GM21528 (cell line): Measurements from ENCODE around the gene MGMT.

Experiments
- ATAC-seq: cut with Tn5 transposase; IDR thresholded peaks from one replicate; pipeline ENCODE4 v1.9.1; 2021; ENCODE audit warnings: mild to moderate bottlenecking, moderate library complexity; ENCODE audit not compliant: unreplicated experiment, low FRiP score

MGMT gene

DNA sequence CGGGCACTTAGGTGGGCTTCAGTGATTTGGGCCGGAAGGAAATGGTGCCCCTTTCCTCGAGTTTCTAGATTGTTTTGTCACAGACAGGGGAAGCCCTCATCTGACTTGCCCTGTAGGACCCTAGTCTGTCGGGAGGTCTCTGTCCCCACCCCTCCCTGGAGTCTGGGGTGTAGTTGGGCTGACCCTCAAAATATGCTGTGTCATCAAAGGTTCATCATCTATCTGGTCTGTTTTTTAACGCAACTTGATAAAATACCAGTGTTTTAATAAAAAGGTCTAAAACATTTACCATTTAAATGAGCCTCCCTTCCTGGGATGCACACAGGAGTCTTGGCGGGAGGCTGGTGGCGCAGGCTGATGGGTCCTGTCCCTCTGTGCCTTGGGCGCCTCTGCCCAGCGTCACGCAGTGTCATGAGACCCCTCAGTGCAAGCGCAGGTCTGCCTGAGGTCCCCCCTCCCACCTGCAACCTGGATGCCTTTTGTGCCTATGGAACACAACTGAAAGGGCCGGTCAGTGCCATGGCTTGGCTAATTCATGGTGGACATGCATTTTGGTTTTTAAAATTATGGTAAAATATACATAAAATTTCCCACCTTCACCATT is 146.4 kb downstream of the MGMT start:
- ATAC-seq: no peak

DNA sequence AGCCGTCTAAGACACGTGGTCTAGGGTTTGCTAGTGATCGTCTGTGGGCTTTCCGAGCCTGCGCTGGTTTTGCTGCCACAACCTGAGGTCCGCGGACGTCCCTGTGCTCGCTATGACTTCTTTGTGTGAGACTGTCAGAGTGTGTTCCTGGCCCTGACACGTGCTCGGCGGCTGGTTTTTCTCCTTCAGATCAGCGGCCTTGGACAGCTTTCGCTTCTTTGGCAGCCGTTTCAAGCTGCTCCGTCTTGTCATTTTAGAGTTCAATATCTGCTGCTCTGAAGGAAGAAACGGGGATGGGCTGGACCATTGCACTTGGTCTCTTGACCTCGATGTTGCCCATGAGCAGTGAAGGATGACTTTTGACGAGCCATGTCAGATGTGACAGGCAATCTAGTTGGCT is 147.3 kb downstream of the MGMT start:
- ATAC-seq: no peak

DNA sequence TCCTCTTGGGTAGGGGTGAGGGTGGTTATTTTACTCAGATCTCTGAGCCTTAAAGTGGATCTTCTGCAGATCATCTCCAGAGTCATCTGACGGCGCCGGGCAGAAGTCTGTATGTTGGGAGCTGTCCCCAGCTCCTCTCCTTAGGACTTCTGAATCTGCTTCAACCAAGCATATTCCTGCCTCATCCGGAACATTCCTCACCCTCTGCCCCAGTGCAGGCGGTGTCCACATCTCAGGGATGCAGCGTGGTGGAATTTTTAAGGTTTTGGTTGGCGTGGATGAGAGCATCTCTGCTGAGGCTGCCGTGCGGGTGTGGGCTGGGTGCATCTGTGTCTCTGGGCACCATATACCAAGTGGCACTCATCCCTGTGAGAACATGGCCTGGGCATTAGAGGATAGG is 148.3 kb downstream of the MGMT start:
- no peak for ATAC-seq

DNA sequence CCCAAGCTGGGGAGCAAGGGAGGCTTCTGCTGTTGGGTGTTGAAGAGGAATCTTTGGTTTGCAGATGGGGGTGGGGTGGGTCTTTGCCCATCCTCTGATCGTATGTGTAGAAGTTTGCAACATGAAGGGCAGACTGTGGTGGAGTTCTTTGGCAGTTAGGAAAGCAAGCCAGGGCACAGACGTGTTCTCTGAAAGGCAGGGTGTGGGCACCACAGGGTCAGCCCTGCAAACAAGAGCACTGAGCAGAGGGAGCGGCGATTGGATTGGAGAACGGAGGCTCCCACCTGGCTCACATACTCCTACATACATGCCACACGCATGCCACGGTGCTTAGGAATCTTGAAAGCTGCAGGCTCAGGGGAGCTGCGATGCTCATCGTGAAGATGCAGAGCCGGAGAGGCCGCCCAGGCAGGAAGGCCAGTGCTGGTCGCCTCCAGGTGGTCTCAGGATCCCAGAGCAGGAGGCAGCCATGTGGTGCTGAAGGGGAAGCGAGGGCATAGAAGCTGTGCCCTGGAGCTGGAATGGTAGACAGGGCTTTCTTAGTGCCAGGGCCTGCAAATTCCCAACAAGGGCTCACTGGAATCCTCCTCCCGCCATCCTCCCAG is 149.0 kb downstream of the MGMT start:
- no peak for ATAC-seq

DNA sequence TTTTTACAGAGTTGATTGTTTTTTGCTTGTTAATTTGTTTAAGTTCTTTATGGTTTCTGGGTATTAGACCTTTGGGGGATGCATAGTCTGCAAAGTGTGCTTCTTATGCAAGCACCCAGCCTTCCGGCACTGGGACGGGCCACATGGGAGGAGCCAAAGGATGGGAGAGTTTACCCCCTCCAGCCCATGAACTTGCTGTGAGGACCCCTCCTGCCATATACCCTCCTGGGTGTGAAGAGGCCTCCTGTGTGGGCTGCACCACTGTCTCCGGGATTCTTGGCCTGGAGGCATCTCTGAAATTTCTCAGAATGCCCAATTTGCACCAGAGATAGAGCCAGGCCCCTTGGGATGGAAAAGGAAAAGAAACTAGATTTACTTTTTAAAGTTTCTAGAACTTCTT is 150.7 kb downstream of the MGMT start:
- ATAC-seq: no peak

DNA sequence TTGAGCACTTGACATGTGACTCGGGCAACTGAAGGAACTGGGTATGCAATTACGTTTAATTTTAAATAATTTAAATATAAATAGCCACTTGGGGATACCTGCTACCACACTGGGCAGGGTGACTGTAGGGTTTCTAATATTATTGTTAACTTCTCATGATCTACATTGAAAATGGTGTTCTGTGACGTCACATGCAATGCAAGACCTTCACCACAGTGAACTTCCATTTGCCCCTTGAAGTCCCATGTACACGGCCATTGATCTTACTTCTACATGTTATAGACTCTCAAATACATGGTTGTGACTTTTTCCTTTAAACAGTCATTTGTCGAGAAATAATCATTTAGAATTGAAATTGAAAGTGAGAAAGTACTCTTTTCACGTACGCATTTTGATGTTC is 154.0 kb downstream of the MGMT start:
- ATAC-seq: no peak

DNA sequence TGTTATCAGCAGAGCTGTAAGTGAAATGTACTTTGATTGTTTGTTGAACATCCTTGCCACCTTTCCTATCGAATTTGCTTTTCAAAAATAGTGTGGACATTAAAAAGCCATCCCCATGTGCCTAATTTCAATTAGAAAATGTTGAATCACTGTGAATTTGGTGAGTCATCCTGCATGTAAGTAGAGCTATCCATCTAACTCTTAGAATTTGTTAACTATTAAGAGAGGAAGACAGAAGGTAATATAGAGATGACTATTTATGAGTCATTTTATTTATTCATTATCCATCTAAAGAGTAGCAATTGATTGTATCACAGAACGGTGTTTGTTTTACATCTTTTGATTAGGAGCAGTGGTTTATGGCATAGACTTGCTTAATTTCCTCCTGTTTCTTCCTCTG is 154.7 kb downstream of the MGMT start:
- ATAC-seq: no peak

DNA sequence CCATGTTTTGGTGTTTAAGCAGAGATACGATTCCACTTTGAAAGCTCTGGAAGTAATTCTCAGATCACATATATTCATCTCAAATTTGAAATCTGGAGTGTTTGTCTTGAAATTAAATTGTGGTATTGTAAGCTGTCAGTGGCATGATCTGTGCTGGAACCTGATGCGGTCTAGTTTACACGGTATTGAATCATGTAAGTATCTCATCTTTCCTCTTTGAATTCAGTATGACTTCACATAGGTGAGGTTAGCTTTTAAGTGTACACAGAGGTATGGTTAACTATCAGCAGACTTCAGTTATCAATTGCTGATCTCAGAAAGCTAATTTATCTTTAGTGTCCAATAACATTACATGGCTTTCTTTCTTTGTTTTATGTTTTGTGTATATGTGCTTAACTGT is 155.2 kb downstream of the MGMT start:
- ATAC-seq: no peak

DNA sequence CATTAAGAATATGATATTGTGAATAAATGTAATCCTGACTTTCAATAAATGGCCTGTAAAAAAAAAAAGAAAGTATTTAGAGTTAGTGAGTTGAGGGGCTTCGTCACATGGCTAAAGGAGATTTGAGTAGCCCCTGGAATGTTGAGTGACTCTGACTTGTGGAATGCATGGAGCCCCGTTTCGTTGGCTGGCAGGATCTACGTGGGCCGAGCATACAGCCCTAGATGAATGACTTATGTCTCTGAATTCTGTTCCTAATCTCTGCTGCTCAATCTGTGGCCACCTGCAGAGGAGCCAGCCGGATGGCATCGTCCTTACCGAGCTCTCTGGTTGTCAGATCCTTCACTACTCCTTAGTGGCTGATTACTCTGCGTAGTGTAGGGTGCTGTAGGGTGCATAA is 155.7 kb downstream of the MGMT start:
- ATAC-seq: no peak

DNA sequence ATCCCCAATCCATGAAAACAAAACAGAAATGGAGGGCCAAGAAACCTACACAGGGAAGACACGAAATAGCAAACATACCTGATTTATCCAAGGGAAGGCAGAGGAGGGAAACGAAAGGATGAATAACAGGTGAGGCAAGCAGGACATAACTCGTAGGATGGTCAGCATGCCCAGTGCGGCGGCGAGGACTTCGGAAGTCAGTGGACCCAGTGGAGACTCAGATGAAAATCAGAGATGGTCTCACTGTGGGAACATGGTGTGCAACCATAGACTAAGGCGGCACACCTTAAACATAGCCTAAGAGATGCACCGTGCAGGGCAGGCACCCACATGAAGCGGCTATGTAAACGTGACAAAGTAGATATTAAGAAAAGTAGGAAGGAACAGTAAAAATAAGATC is 157.5 kb downstream of the MGMT start:
- ATAC-seq: no peak

DNA sequence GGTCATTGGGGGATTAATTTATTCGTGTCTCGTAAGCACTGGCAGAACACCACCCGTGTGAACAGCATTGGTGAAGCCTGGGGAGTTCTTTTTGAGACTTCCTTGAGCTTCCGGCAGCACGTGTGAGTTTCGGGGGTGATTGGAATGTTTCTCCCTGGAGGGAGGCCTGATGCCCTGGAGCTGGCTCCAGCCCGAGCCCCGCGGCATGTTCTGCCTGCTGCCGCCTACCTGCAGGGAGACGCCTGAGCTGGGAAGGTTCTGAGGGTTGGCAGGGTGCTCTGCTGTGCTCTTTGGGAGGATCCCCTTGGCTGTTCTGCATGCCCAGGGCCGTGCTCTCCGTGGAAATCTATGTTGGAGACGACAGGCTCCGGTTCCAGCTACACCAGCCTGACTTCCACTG is 159.3 kb downstream of the MGMT start:
- no peak for ATAC-seq

DNA sequence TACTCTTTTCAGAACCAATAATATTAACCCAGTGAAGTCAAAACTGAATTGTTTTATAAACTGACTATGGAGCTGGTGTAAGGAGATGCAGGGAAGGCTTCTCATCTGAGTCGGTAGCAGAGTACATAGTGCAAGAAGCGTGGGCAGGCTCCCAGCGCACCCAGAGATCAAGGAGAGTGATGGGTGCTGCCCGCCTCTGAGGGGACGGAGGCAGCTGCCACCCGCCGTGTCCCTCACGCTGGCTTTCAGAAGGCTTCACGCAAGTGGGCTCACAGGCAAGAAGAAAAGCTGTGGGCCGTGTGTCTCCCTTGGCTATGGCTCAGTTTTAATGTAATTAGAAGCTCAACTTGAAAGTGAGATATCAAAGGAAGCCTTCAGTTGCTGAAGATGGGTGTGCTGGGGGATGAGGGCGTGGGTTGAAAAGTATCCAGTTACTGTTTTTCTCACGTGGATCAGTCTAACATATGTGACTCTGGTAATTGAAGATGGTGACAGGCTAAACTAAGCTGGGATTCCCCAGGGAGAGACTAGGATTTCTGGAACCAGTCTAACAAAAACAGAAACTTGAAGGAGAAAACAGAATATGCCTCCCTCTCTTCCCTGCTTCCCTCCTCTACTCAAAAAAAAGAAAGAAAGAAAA is 159.9 kb downstream of the MGMT start:
- no peak for ATAC-seq

DNA sequence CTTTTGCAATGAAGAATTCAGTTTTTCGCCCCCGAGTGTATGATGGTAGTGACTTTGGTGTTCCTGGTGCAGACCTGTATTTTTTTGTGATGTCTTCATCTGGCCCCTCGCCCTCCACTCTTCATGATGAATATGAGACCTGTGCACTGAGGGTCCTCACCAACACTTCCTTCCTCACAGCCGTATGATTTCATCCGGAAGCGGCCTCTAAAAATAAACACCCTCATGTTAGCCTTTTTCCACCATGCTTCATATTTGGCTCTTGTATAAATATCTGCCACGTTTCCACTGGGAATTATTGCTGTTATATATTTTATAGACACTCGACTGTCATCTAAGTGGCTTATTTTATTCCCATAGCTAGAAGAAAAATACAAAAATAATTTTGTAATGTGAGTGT is 160.4 kb downstream of the MGMT start:
- ATAC-seq: no peak

DNA sequence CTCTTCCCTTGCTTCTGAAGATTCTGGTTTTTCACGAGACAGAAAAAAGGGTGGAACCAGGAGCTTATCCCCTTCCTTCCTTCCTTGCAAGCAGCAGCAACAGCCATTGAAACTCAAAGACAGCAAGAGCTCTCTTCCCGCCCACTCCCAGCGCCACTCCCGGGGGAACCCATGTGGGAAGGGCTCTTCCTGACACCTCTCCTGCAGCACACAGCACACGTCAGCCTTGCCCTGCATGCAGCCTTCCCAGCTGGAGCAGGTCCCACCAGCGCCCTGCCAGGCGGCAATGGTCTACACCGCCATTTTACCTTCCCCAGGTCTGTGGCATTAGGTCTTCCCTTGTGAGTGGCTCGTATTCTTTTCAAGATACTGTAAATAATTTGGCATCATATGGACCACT is 161.8 kb downstream of the MGMT start:
- ATAC-seq: no peak

DNA sequence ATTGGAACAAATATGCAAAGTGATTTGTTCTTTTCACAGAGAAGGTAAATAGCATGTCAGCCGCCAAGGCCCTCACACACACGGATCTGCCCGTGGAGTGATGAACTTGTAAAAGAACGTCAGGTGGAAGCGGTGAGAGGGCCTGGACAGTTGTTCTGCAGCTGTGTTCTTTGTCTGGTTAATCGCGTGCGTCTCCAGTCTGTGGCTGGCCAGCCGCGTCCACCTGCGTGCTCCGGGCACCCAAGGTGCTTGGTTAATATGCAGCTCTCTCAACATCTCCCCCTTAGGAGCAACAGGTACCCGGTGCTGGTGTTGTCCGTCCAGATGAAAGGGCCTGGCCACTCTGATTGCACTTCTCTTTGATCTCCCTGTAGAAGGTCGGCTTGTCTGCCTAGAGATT is 162.9 kb downstream of the MGMT start:
- ATAC-seq: no peak

DNA sequence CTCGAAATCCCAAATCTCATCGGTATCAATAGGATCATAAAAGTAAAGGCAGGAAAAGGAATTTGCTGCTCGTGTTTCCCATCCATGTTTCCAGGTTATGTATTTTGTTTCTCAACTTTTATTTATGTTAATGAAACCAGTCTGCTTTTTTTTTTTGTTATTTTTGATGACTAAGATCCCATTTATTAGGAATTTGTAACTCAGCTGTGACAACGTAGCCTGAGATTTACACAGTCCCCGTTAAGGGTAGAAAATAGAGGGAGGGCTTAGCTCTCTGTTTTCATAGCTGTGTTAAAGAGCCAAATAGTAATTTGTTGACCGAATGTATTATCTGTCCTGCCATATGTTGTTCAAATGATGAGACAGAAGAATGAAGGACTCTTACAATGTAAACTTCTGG is 164.0 kb downstream of the MGMT start:
- ATAC-seq: no peak

DNA sequence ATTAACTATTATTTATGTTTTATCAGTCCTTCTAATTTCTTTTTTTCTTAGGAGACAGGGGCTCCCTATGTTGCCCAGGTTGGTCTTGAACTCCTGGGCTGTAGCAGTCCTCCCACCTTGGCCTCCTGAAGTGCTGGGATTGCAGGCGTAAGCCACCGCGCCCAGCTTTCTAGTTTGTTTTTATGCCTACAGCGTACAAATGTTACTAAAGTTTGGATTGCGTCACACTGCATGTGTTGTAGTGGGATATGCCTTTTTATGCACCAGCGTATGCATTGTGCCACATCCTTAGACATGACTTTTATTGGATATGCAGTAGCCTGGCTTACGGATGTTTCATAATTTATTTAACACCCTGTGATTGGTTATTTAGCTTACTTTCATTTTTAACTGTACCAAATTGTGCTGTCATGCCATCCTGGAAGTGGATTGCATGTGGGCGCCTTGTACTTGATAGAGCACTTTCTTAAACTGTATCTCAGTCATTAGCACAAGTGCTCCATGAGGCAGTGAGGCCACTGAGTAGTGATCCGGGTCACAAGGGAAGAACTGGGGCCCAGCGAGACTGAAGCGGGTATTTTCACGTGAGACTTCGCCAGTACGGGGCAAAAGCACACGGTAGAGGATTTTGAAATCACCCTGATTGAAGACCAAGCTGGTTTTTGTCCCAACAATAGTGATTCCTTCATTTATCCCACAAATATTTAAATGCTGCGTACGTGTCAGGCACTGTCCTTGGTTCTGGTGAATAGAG is 165.0 kb downstream of the MGMT start:
- ATAC-seq: no peak

DNA sequence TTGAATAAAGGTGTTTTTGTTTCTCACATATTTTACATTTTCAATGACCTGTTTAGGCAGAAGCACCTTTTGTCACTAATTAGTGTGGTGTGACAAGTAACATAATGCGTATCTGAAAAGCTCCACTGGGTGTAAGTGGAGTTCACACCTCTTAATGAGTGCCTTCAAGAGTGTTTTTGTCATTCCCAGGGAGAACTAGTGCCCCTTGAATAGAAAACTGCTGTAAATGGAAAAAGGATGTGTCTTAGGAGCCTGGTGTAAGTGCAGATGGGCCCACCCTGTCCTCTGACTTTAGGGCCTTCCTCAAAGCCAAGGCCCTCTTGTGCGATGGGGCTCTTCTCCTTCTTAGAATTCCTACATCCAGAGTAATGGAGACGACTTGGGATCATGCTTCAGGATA is 170.0 kb downstream of the MGMT start:
- ATAC-seq: no peak

DNA sequence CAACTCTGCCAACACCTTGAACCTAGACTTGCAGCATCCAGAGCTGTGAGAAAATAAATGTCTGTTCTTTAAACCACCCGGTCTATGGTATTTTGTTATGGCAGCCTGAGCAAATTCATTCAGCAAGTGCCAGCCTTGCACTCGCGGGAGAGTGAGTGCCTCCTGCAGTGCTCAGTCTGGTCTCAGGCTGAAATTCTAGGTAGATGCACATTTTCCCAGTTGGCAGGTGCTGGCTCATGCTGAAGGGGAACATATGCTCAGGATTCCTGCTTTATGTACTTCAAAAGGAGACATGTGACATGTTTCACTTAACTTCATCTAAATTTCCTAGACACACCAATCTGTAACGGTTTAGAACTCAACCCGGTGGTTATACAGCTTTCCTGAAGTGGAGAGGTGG is 170.8 kb downstream of the MGMT start:
- no peak for ATAC-seq

DNA sequence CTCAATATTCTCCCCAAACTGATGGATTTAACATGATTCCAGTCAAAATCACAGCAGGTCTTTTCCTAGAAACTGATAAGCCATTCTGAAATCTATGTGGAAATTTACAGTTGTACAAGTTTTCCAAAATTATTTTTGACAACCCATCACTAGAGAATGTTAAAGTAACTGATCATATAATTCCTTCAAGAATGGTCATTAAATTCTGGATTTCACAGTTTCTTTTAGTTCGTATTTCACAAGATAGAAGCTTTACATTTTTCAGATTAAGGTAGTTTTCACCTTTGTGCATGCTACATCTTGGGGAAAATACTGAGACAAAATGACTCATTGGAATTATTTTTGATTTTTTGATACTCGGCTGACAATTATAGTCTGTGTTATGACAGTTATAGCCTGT is 174.3 kb downstream of the MGMT start:
- ATAC-seq: no peak

DNA sequence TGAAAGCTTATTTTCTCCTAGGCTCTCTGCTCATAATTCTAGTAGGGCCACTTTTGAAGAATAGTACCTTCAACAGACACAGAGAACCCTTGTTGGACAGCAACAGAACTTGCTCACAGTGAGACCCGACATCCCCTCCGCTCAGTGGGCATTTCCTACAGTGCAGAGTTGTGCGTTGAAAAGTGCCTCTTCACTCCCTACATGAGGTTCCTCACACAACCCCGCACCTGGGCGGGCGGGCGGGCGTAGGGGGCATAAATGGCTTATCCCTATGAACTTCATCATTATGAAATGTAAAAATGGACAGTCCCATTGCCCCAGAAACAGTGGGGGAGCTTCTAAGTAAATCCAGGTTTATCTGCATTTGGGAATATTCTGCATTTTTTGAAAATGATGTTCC is 174.9 kb downstream of the MGMT start:
- no peak for ATAC-seq

DNA sequence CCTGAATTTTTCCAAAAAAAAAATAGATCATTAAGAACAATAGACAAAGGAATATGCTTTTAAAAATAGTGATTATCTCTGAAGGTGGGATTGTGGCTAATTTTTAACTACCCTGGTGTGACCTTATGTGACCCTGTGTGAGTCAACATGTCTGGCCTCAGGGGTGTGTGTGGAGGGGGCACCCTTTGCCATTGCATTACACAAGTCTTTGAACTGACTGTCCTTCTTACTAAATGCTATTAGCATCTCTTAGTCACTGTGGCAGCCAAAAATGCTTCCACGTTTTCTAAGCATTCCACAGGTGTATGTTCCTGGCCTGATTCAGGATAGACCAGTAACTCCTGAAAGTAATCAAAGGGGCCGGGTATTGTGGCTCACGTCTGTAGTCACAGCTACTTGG is 175.4 kb downstream of the MGMT start:
- ATAC-seq: no peak
